ELF-1 (cell line): ENCODE data around the gene CNTNAP2.

Experiments
- DNase-seq: peaks from one replicate; pipeline ENCODE4 v3.0.0-alpha.2; 2016; ENCODE audit warnings: low read depth, low spot score

The CNTNAP2 gene

GRCh38 chr7:148466120-148466519 lies 2349.5 kb downstream of the CNTNAP2 start:
- no peak for DNase-seq

GRCh38 chr7:148468700-148469098 lies 2352.1 kb downstream of the CNTNAP2 start:
- DNase-seq: no peak
